Tibial nerve (tissue), 4 donors: ENCODE data around the gene DHRS4.

Experiments
- CTCF ChIP-seq, 5 experiments: fragments of 200-600 bp in 3 of 5; fragments of 450-650 bp in 2 of 5; sonication (generic) in 3 of 5; IDR thresholded peaks; one replicate each; pipeline ENCODE4 v1.5.1; 2016 to 2019; ENCODE audit warnings: antibody characterized with exemption in 5 of 5, mild to moderate bottlenecking in 3 of 5, moderate library complexity in 2 of 5
- EP300 ChIP-seq, 2 donors: sonication (generic); formaldehyde crosslinking; IDR thresholded peaks; one replicate each; pipeline ENCODE4 v1.6.1; 2017; ENCODE audit warnings: antibody characterized with exemption in 2 of 2, mild to moderate bottlenecking in 1 of 2

DNA sequence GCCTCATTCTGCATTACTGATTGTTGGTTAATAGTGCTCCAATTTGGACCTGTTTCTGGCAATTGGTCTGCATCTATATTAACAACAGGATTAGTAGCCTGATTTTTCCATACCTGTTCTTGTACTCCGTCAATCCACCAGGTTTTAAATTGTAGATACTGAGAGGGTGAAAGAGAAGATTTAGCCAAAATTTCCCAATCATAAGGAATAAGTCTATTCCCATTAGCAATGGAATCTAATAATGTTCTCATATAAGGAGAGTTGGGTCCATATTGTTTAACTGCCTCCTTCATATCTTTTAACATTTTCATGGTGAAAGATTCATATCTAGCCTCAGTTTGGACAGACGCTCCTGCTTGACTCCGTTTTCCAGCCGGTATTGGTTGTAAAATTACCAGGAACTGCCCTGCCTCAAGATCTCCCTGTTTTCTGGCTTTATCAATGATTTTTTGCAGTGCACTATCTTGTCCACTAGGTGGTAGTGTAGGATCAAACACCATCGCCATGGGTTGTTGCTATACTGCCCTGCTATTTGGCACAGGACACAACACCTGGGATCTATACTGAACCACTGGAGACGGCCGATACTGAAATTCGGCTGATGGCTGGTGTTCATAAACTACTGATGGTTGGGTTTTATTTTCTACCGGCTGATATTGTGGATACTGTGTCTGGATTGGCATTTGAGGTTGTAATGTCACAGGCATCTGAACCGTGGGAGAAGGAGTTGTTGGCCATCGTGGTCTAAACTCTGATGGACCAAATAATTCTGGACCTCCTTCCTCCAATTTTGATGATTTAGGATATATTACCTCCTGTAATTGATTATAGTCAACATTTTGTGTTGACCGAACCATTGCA, 60.3 kb downstream of the DHRS4 start:
- TF ChIP-seq CTCF (IDR thresholded peaks at IDR 0.05) (peak; percentile 83 to 92 (median 89)), EP300 (IDR thresholded peaks at IDR 0.05) (peak in 1 of 2 donors; percentile 14)
